ENCODE results near the gene NRSN1. TPM values are rescaled to one million over a fixed set of nuclear protein-coding genes. Genes with fewer than 3 reads are reported as not detected.

NRSN1 gene
- total and polyA plus RNA-seq, 4 donors, result not detected

DNA sequence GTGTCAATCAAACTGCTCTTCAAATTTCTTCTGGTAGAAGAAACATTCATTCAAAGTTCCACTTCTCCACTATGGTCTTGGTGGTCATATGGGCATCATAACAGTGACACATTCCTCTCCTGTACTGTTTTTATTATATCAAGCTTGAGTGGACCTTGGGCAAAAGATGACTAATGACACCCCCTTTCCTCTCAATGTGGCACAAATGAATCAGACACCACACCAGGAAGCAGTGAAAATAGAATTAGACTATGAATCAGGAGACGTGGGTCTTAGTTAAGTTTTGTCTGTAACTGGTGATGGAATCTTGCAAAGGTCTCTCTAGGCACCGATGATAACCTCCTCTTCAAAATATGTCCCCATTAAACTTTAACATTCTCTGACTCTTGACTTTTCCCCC, 9.0 kb upstream of the NRSN1 start (continued):
- TF ChIP-seq CTCF (IDR thresholded peaks at IDR 0.05; ENCODE audit: low read depth, low read length, missing input control) (no peak), YY1 (IDR thresholded peaks at IDR 0.05) (no peak), RAD21 (IDR thresholded peaks at IDR 0.05) (no peak), FOXA1 (IDR thresholded peaks at IDR 0.05) (no peak), EGR1 (IDR thresholded peaks at IDR 0.05; ENCODE audit: low read depth in 2 of 2) (no peak), FOXA2 (IDR thresholded peaks at IDR 0.05) (no peak), SP1 (IDR thresholded peaks at IDR 0.05) (no peak), RXRA (IDR thresholded peaks at IDR 0.05) (no peak)

DNA sequence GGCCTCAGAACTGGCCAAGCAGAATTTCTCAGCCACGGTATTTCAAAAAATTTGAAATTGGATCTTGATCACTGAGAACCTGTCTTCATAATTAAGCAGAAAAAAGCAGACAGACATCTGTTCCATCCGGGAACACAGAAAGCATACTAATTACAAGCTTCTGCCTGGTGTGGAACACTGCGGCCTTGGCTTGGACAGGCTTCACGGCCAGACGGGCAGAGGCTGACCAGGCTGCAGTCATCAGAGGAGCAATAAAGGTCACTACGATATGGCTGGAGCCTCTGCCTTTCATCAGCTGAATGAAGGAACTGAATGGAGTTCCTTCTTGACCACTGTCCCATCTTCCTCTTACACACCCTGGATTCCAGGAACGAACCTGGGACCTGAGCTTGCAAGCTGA, 3.9 kb upstream of the NRSN1 start:
- H3K36me3 ChIP-seq (ENCODE audit: control insufficient read depth in 4 of 4, insufficient read depth in 3 of 4, low read depth in 1 of 4, low read length in 3 of 4), result no peaks in the 10 kb centered on the region
- no peaks in the 10 kb centered on the region for H3K27me3 ChIP-seq (ENCODE audit: control insufficient read depth in 4 of 4, insufficient read depth in 4 of 4, low read length in 3 of 4)
- H3K9me3 ChIP-seq (ENCODE audit: control insufficient read depth in 4 of 4, low read length in 3 of 4), result peaks cover 0 to 2% (median 0%) of the 10 kb centered on the region in 4 donors
- H3K4me1 ChIP-seq (ENCODE audit: control insufficient read depth in 4 of 4, insufficient read depth in 4 of 4, low read length in 3 of 4), result peaks cover 0 to 3% (median 0%) of the 10 kb centered on the region in 4 donors
- DNase-seq (ENCODE audit: low spot score), result no peak
- H3K27ac ChIP-seq (ENCODE audit: low read depth in 1 of 2, low read length in 2 of 2), result no peak overlapping the region
- TF ChIP-seq, protein P1, sequence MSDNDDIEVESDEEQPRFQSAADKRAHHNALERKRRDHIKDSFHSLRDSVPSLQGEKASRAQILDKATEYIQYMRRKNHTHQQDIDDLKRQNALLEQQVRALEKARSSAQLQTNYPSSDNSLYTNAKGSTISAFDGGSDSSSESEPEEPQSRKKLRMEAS (IDR thresholded peaks at IDR 0.05), result no peak
- TF ChIP-seq FOXA2 (IDR thresholded peaks at IDR 0.05), result no peak
- TF ChIP-seq FOXA1 (IDR thresholded peaks at IDR 0.05), result no peak
- no peak for TF ChIP-seq SP1 (IDR thresholded peaks at IDR 0.05)
- no peak for TF ChIP-seq GABPA (IDR thresholded peaks at IDR 0.05 in 1 of 2, conservative IDR thresholded peaks at IDR 0.05 in 1 of 2)
- TF ChIP-seq RAD21 (IDR thresholded peaks at IDR 0.05), result no peak
- TF ChIP-seq NR2F2 (IDR thresholded peaks at IDR 0.05), result no peak
- no peak for TF ChIP-seq YY1 (IDR thresholded peaks at IDR 0.05)
- TF ChIP-seq, protein P2, sequence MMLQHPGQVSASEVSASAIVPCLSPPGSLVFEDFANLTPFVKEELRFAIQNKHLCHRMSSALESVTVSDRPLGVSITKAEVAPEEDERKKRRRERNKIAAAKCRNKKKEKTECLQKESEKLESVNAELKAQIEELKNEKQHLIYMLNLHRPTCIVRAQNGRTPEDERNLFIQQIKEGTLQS (IDR thresholded peaks at IDR 0.05), result no peak
- no peak for TF ChIP-seq CTCF (IDR thresholded peaks at IDR 0.05; ENCODE audit: low read depth, low read length, missing input control)
- H3K4me3 ChIP-seq (ENCODE audit: low read depth in 1 of 3, low read length in 3 of 3), result no peak overlapping the region
- 63% methylated on average over 7 of the region's 7 CpGs for WGBS
- H3K9ac ChIP-seq (ENCODE audit: low read depth in 1 of 2, low read length in 2 of 2), result no peak overlapping the region

- H3K36me3 ChIP-seq (ENCODE audit: control insufficient read depth in 4 of 4, insufficient read depth in 3 of 4, low read depth in 1 of 4, low read length in 3 of 4), result no peaks in the 10 kb centered on the region
- H3K27ac ChIP-seq (ENCODE audit: low read depth in 1 of 2, low read length in 2 of 2), result no peak overlapping the region
- TF ChIP-seq HNF4A (conservative IDR thresholded peaks at IDR 0.05) (no peak), NR2F2 (IDR thresholded peaks at IDR 0.05) (no peak), SP1 (IDR thresholded peaks at IDR 0.05) (no peak), RXRA (IDR thresholded peaks at IDR 0.05) (no peak), REST (IDR thresholded peaks at IDR 0.05) (peak; percentile 100)
- no peak overlapping the region for H3K4me3 ChIP-seq (ENCODE audit: low read depth in 1 of 3, low read length in 3 of 3)
- H3K9ac ChIP-seq (ENCODE audit: low read depth in 1 of 2, low read length in 2 of 2), result no peak overlapping the region
- WGBS, result 3% methylated on average over 6 of the region's 6 CpGs
- H3K27me3 ChIP-seq (ENCODE audit: control insufficient read depth in 4 of 4, insufficient read depth in 4 of 4, low read length in 3 of 4), result no peaks in the 10 kb centered on the region
- DNase-seq (ENCODE audit: low spot score), result peak; percentile 57
- H3K4me1 ChIP-seq (ENCODE audit: control insufficient read depth in 4 of 4, insufficient read depth in 4 of 4, low read length in 3 of 4), result peaks cover 0 to 3% (median 0%) of the 10 kb centered on the region in 4 donors
- H3K9me3 ChIP-seq (ENCODE audit: control insufficient read depth in 4 of 4, low read length in 3 of 4), result peaks cover 0 to 2% (median 0%) of the 10 kb centered on the region in 4 donors
Observed at GRCh38 chr6:24126586-24127192, 674 bp downstream of the NRSN1 start.

All from liver (tissue), 9 donors.